HEK293 (cell line): Measurements from ENCODE around the gene SPTBN1.

Experiments used
- CTCF ChIA-PET: fragments of 350-600 bp; formaldehyde crosslinking; extraction: SDS; loops from one replicate; lab custom pipeline; 2021; ENCODE audit warnings: antibody characterized with exemption; lab: Yijun Ruan, JAX
- POLR2A ChIA-PET: fragments of 300-600 bp; formaldehyde crosslinking; extraction: SDS; loops from one replicate; lab custom pipeline; 2020; ENCODE audit warnings: antibody characterized with exemption, inconsistent platforms; lab: Yijun Ruan, JAX
- H3K27ac ChIP-seq: fragments of 200-500 bp; sonication (Bioruptor generic); 2 replicates; pipeline ENCODE4 v1.5.1; 2014; ENCODE audit warnings: low read depth, low read length, control low read depth, inconsistent platforms; ENCODE audit errors: extremely low read depth
- H3K36me3 ChIP-seq, 2 experiments: fragments of 200-500 bp in 1 of 2; sonication (Bioruptor generic) in 1 of 2; 1 replicate in 1 of 2; 2 replicates in 1 of 2; pipeline ENCODE4 v1.5.1; 2014 to 2017; ENCODE audit warnings: inconsistent platforms in 2 of 2, low read length in 2 of 2; ENCODE audit not compliant: control insufficient read depth in 2 of 2, insufficient read depth in 1 of 2
- H3K4me1 ChIP-seq: fragments of 200-500 bp; sonication (Bioruptor generic); 2 replicates; pipeline ENCODE4 v1.5.1; 2014; ENCODE audit warnings: mild to moderate bottlenecking, low read length, inconsistent platforms; ENCODE audit not compliant: control insufficient read depth, insufficient read depth
- H3K4me3 ChIP-seq: 2 replicates; pipeline ENCODE4 v1.5.1; 2011; ENCODE audit warnings: low read depth, mild to moderate bottlenecking, control low read depth, low read length, moderate library complexity
- H3K9me3 ChIP-seq: fragments of 200-500 bp; sonication (Bioruptor generic); 2 replicates; pipeline ENCODE4 v1.5.1; 2014; ENCODE audit warnings: low read depth, low read length, inconsistent platforms; ENCODE audit not compliant: control insufficient read depth, insufficient read depth
- FEZF1 ChIP-seq: fragments of 450-650 bp; formaldehyde crosslinking; IDR thresholded peaks from 2 replicates; pipeline ENCODE4 v1.5.1; 2016; ENCODE audit warnings: missing biosample characterization, missing genetic modification characterization
- HOXD13 ChIP-seq: sonication (generic); formaldehyde crosslinking; IDR thresholded peaks from 2 replicates; pipeline ENCODE4 v1.8.0; 2022; ENCODE audit warnings: missing genetic modification reagents, borderline replicate concordance
- PRDM1 ChIP-seq: fragments of 450-650 bp; formaldehyde crosslinking; IDR thresholded peaks from 2 replicates; pipeline ENCODE4; 2016; ENCODE audit warnings: missing biosample characterization, missing genetic modification characterization
- REPIN1 ChIP-seq: fragments of 450-650 bp; formaldehyde crosslinking; IDR thresholded peaks from 2 replicates; pipeline ENCODE4 v1.5.1; 2017; ENCODE audit warnings: missing biosample characterization, missing genetic modification characterization, low read depth
- SP7 ChIP-seq: fragments of 450-650 bp; formaldehyde crosslinking; IDR thresholded peaks from 2 replicates; pipeline ENCODE4 v1.5.1; 2016; ENCODE audit warnings: missing biosample characterization, missing genetic modification characterization
- TRIM28 ChIP-seq: IDR thresholded peaks from 2 replicates; pipeline ENCODE4 v1.6.1; 2011; ENCODE audit warnings: low read length, control low read depth, borderline replicate concordance
- ZFP3 ChIP-seq: fragments of 450-650 bp; formaldehyde crosslinking; IDR thresholded peaks from 2 replicates; pipeline ENCODE4 v1.5.1; 2016; ENCODE audit warnings: low read depth, missing biosample characterization, missing genetic modification characterization
- ZFP37 ChIP-seq: fragments of 450-650 bp; formaldehyde crosslinking; IDR thresholded peaks from 2 replicates; pipeline ENCODE4 v1.5.1; 2016; ENCODE audit warnings: missing biosample characterization, missing genetic modification characterization
- ZIC2 ChIP-seq: fragments of 450-650 bp; formaldehyde crosslinking; IDR thresholded peaks from 2 replicates; pipeline ENCODE4 v1.5.1; 2016; ENCODE audit warnings: missing biosample characterization, missing genetic modification characterization
- ZNF132 ChIP-seq: fragments of 450-650 bp; formaldehyde crosslinking; IDR thresholded peaks from 2 replicates; pipeline ENCODE4 v1.5.1; 2017; ENCODE audit warnings: missing biosample characterization, missing genetic modification characterization, borderline replicate concordance
- ZNF155 ChIP-seq: fragments of 450-650 bp; formaldehyde crosslinking; IDR thresholded peaks from 2 replicates; pipeline ENCODE4 v1.5.1; 2016; ENCODE audit warnings: missing biosample characterization, missing genetic modification characterization
- ZNF157 ChIP-seq: fragments of 450-650 bp; formaldehyde crosslinking; IDR thresholded peaks from 2 replicates; pipeline ENCODE4 v1.5.1; 2016; ENCODE audit warnings: missing biosample characterization, missing genetic modification characterization
- ZNF2 ChIP-seq: fragments of 450-650 bp; formaldehyde crosslinking; IDR thresholded peaks from 2 replicates; pipeline ENCODE4 v1.5.1; 2016; ENCODE audit warnings: missing biosample characterization, missing genetic modification characterization
- ZNF274 ChIP-seq, 2 experiments: fragments of 200-500 bp in 1 of 2; fragments of 450-650 bp in 1 of 2; sonication (Bioruptor generic) in 1 of 2; formaldehyde crosslinking in 1 of 2; IDR thresholded peaks; 2 replicates each; pipeline versions ENCODE4 v1.5.1 to v1.6.1; 2014 to 2016; ENCODE audit warnings: borderline replicate concordance in 1 of 2, inconsistent platforms in 1 of 2, low read length in 1 of 2, missing biosample characterization in 1 of 2, missing genetic modification characterization in 1 of 2
- ZNF426 ChIP-seq: fragments of 450-650 bp; formaldehyde crosslinking; IDR thresholded peaks from 2 replicates; pipeline ENCODE4 v1.5.1; 2017; ENCODE audit warnings: missing biosample characterization, missing genetic modification characterization, mild to moderate bottlenecking, inconsistent platforms, moderate library complexity
- ZNF521 ChIP-seq: fragments of 450-650 bp; formaldehyde crosslinking; IDR thresholded peaks from 2 replicates; pipeline ENCODE4 v1.5.1; 2017; ENCODE audit warnings: missing biosample characterization, mild to moderate bottlenecking, missing genetic modification characterization
- ZNF560 ChIP-seq: fragments of 450-650 bp; formaldehyde crosslinking; IDR thresholded peaks from 2 replicates; pipeline ENCODE4 v1.5.1; 2017; ENCODE audit warnings: missing biosample characterization, missing genetic modification characterization, borderline replicate concordance
- ZNF571 ChIP-seq: fragments of 450-650 bp; formaldehyde crosslinking; IDR thresholded peaks from 2 replicates; pipeline ENCODE4 v1.5.0; 2017; ENCODE audit warnings: missing biosample characterization, missing genetic modification characterization
- ZNF596 ChIP-seq: fragments of 450-650 bp; IDR thresholded peaks from 2 replicates; pipeline ENCODE4 v1.5.0; 2018; ENCODE audit warnings: missing biosample characterization, mild to moderate bottlenecking, missing genetic modification characterization, moderate library complexity
- ZNF623 ChIP-seq: fragments of 450-650 bp; formaldehyde crosslinking; IDR thresholded peaks from 2 replicates; pipeline ENCODE4 v1.5.1; 2016; ENCODE audit warnings: missing biosample characterization, missing genetic modification characterization
- ZNF791 ChIP-seq: fragments of 450-650 bp; formaldehyde crosslinking; IDR thresholded peaks from 2 replicates; pipeline ENCODE4 v1.5.1; 2016; ENCODE audit warnings: missing biosample characterization, missing genetic modification characterization
- ZNF837 ChIP-seq: fragments of 450-650 bp; formaldehyde crosslinking; IDR thresholded peaks from 2 replicates; pipeline ENCODE4 v1.5.1; 2016; ENCODE audit warnings: missing biosample characterization, missing genetic modification characterization
- ZNF843 ChIP-seq: fragments of 450-650 bp; formaldehyde crosslinking; IDR thresholded peaks from 2 replicates; pipeline ENCODE4 v1.5.1; 2016; ENCODE audit warnings: missing biosample characterization, missing genetic modification characterization
- ZSCAN16 ChIP-seq: fragments of 450-650 bp; formaldehyde crosslinking; IDR thresholded peaks from 2 replicates; pipeline ENCODE4 v1.5.1; 2016; ENCODE audit warnings: missing biosample characterization, missing genetic modification characterization
- ZSCAN23 ChIP-seq: fragments of 450-650 bp; formaldehyde crosslinking; IDR thresholded peaks from 2 replicates; pipeline ENCODE4 v1.5.1; 2016; ENCODE audit warnings: missing biosample characterization, missing genetic modification characterization
- TF ChIP-seq, protein P1 (sequence below): fragments of 450-650 bp; formaldehyde crosslinking; IDR thresholded peaks from 2 replicates; pipeline ENCODE4 v1.5.1; 2016; ENCODE audit warnings: missing biosample characterization, missing genetic modification characterization, low read depth
- TF ChIP-seq, protein P2 (sequence below): fragments of 450-650 bp; formaldehyde crosslinking; IDR thresholded peaks from 2 replicates; pipeline ENCODE4 v1.5.1; 2016; ENCODE audit warnings: missing biosample characterization, missing genetic modification characterization
- TF ChIP-seq, protein P3 (sequence below): fragments of 450-650 bp; IDR thresholded peaks from 2 replicates; pipeline ENCODE4 v1.5.1; 2018; ENCODE audit warnings: missing biosample characterization, mild to moderate bottlenecking, missing genetic modification characterization
- TF ChIP-seq, protein P4 (sequence below): fragments of 450-650 bp; formaldehyde crosslinking; IDR thresholded peaks from 2 replicates; pipeline ENCODE4 v1.5.1; 2017; ENCODE audit warnings: missing biosample characterization, missing genetic modification characterization
- TF ChIP-seq, protein P5 (sequence below): fragments of 450-650 bp; formaldehyde crosslinking; IDR thresholded peaks from 2 replicates; pipeline ENCODE4 v1.5.1; 2016; ENCODE audit warnings: missing biosample characterization, missing genetic modification characterization

The SPTBN1 gene

DNA sequence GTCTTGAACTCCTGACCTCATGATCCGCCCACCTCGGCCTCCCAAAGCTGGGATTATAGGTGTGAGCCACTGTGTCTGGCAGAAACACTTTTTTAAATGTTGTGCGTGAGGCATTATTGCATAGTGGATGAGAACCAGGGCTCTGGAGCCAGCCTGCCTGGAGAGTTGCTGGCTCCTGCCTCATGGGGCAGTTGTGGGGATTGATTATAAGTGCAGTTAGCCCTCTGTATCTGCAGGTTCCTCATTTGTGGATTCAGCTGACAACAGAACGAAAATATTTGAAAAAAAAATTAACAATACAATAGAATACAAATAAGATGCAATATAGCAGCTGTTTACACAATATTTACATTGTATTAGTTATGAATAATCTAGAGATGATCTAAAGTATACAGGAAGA, 137.9 kb downstream of the SPTBN1 start:
- Histone ChIP-seq H3K4me1 (peaks cover 13% of the 10 kb centered on the region), H3K36me3 (peaks cover 0 to 6% of the 10 kb centered on the region in 2 experiments; a peak in 2 of 3 replicates), H3K27ac (no peak overlapping the region), H3K4me3 (no peak overlapping the region), H3K9me3 (no peaks in the 10 kb centered on the region)
- TF ChIP-seq ZNF560 = no peak
- no peak for TF ChIP-seq ZFP37
- no peak for TF ChIP-seq ZNF843 (tag by site-specific recombination)
- TF ChIP-seq ZNF132 (tag by site-specific recombination) = no peak
- no peak for TF ChIP-seq SP7 (tag by site-specific recombination)
- TF ChIP-seq PRDM1 (tag by site-specific recombination) = no peak
- no peak for TF ChIP-seq ZIC2 (tag by site-specific recombination)
- no peak for TF ChIP-seq ZFP3
- TF ChIP-seq, protein P1, sequence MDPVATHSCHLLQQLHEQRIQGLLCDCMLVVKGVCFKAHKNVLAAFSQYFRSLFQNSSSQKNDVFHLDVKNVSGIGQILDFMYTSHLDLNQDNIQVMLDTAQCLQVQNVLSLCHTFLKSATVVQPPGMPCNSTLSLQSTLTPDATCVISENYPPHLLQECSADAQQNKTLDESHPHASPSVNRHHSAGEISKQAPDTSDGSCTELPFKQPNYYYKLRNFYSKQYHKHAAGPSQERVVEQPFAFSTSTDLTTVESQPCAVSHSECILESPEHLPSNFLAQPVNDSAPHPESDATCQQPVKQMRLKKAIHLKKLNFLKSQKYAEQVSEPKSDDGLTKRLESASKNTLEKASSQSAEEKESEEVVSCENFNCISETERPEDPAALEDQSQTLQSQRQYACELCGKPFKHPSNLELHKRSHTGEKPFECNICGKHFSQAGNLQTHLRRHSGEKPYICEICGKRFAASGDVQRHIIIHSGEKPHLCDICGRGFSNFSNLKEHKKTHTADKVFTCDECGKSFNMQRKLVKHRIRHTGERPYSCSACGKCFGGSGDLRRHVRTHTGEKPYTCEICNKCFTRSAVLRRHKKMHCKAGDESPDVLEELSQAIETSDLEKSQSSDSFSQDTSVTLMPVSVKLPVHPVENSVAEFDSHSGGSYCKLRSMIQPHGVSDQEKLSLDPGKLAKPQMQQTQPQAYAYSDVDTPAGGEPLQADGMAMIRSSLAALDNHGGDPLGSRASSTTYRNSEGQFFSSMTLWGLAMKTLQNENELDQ (tag by site-specific recombination) = no peak
- no peak for TF ChIP-seq ZNF274 (IDR thresholded peaks at IDR 0.05; ENCODE audit: low read length)
- no peak for TF ChIP-seq ZNF274 (tag by site-specific recombination; IDR thresholded peaks at IDR 0.05; ENCODE audit: borderline replicate concordance)
- no peak for TF ChIP-seq ZSCAN16
- no peak for TF ChIP-seq ZNF2 (tag by site-specific recombination)
- no peak for TF ChIP-seq HOXD13
- TF ChIP-seq REPIN1 = no peak
- no peak for TF ChIP-seq ZNF155 (tag by site-specific recombination)
- TF ChIP-seq ZNF596 (tag by site-specific recombination) = no peak
- CTCF ChIA-PET = no interaction called here
- POLR2A ChIA-PET = no interaction called here

DNA sequence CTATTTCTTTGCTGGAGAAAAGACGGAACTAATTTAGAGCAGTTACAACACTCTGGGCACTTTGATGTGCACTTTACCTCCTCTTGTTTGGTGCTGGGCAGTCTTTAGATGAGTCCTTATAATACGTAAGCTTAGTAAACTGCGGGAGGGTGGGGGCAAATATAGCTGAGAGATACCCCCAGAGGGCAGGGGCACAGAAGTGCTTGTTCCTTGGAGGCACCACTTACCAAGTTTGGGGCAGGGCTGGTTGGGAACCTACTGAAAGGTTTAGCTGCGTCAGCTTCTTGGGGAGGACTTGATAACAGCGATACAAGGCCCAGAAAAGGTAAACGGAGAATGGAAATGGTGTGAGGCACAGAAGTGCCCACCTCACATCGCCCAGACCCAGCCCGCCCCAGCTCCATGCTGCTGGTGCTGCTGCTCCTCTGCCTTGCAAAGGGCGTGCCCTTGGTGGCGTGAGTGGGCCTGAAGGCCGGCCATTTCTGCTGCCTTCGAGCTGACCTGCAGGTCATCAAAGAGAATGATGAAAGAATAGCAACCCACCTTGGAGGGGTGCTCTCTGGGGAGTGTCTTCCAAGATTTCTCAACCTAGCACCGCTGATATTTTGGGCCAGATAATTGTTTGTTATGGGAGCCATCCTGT, 139.2 kb downstream of the SPTBN1 start:
- CTCF ChIA-PET = interaction anchor here (0.6 kb wide), 1 partner anchor 20 kb away, joined by 3 read pairs; no protein-coding TSS in a partner anchor
- POLR2A ChIA-PET = no interaction called here
- TF ChIP-seq ZNF157 (no peak), ZNF623 (tag by site-specific recombination) (no peak), ZNF791 (no peak), ZSCAN23 (no peak), ZNF571 (tag by site-specific recombination) (no peak), ZNF521 (tag by site-specific recombination) (no peak), TRIM28 (no peak), ZNF837 (no peak), ZNF426 (no peak), FEZF1 (tag by site-specific recombination) (no peak)
- TF ChIP-seq, protein P2, sequence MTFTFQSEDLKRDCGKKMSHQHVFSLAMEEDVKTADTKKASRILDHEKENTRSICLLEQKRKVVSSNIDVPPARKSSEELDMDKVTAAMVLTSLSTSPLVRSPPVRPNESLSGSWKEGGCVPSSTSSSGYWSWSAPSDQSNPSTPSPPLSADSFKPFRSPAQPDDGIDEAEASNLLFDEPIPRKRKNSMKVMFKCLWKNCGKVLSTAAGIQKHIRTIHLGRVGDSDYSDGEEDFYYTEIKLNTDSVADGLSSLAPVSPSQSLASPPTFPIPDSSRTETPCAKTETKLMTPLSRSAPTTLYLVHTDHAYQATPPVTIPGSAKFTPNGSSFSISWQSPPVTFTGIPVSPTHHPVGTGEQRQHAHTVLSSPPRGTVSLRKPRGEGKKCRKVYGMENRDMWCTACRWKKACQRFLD (tag by site-specific recombination) = no peak
- TF ChIP-seq, protein P3, sequence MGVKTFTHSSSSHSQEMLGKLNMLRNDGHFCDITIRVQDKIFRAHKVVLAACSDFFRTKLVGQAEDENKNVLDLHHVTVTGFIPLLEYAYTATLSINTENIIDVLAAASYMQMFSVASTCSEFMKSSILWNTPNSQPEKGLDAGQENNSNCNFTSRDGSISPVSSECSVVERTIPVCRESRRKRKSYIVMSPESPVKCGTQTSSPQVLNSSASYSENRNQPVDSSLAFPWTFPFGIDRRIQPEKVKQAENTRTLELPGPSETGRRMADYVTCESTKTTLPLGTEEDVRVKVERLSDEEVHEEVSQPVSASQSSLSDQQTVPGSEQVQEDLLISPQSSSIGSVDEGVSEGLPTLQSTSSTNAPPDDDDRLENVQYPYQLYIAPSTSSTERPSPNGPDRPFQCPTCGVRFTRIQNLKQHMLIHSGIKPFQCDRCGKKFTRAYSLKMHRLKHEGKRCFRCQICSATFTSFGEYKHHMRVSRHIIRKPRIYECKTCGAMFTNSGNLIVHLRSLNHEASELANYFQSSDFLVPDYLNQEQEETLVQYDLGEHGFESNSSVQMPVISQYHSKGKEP (tag by site-specific recombination) = no peak
- TF ChIP-seq, protein P4, sequence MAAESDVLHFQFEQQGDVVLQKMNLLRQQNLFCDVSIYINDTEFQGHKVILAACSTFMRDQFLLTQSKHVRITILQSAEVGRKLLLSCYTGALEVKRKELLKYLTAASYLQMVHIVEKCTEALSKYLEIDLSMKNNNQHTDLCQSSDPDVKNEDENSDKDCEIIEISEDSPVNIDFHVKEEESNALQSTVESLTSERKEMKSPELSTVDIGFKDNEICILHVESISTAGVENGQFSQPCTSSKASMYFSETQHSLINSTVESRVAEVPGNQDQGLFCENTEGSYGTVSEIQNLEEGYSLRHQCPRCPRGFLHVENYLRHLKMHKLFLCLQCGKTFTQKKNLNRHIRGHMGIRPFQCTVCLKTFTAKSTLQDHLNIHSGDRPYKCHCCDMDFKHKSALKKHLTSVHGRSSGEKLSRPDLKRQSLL (tag by site-specific recombination) = no peak
- TF ChIP-seq, protein P5, sequence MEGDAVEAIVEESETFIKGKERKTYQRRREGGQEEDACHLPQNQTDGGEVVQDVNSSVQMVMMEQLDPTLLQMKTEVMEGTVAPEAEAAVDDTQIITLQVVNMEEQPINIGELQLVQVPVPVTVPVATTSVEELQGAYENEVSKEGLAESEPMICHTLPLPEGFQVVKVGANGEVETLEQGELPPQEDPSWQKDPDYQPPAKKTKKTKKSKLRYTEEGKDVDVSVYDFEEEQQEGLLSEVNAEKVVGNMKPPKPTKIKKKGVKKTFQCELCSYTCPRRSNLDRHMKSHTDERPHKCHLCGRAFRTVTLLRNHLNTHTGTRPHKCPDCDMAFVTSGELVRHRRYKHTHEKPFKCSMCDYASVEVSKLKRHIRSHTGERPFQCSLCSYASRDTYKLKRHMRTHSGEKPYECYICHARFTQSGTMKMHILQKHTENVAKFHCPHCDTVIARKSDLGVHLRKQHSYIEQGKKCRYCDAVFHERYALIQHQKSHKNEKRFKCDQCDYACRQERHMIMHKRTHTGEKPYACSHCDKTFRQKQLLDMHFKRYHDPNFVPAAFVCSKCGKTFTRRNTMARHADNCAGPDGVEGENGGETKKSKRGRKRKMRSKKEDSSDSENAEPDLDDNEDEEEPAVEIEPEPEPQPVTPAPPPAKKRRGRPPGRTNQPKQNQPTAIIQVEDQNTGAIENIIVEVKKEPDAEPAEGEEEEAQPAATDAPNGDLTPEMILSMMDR (tag by site-specific recombination) = no peak

More for the DNA sequence above, 139.2 kb downstream of the SPTBN1 start:
- H3K36me3 ChIP-seq = peaks cover 0 to 18% of the 10 kb centered on the region in 2 experiments; a peak in 2 of 3 replicates
- H3K27ac ChIP-seq = no peak overlapping the region
- H3K9me3 ChIP-seq = no peaks in the 10 kb centered on the region
- H3K4me1 ChIP-seq = peaks cover under 1% of the 10 kb centered on the region; the same call in 1 of the 2 replicates
- no peak overlapping the region for H3K4me3 ChIP-seq
